Ascending aorta (tissue), 2 donors: ENCODE measurements around the gene FBXO3. TPM values are rescaled to one million over a fixed set of nuclear protein-coding genes. Genes with fewer than 3 reads are reported as not detected.
"Not testable (repeated sequence)": the region's sequence is repeated elsewhere in the genome, so short reads cannot be mapped to it uniquely, and the experiment has no call there.

Source experiments
- DNase-seq, 2 donors: peaks; one replicate each; pipeline ENCODE4 v3.0.0-alpha.2; 2019; ENCODE audit warnings: low spot score in 2 of 2
- H3K27ac ChIP-seq, 2 donors: fragments of 200-600 bp; sonication (generic); one replicate each; pipeline ENCODE4 v1.5.1; 2016 to 2017; ENCODE audit warnings: mild to moderate bottlenecking in 1 of 2
- H3K27me3 ChIP-seq: fragments of 200-600 bp; sonication (generic); one replicate; pipeline ENCODE4 v1.5.1; 2017
- H3K36me3 ChIP-seq, 2 donors: fragments of 200-600 bp; sonication (generic); one replicate each; pipeline ENCODE4 v1.5.1; 2016
- H3K4me1 ChIP-seq, 2 donors: fragments of 200-600 bp; sonication (generic); one replicate each; pipeline ENCODE4 v1.5.1; 2016 to 2017; ENCODE audit warnings: mild to moderate bottlenecking in 1 of 2
- H3K4me3 ChIP-seq, 2 donors: fragments of 200-600 bp; sonication (generic); one replicate each; pipeline ENCODE4 v1.5.1; 2016 to 2017; ENCODE audit warnings: mild to moderate bottlenecking in 1 of 2
- H3K9me3 ChIP-seq, 2 donors: fragments of 200-600 bp; sonication (generic); one replicate each; pipeline ENCODE4 v1.5.1; 2016
- CTCF ChIP-seq, 3 experiments: fragments of 200-600 bp in 2 of 3; fragments of 450-650 bp in 1 of 3; sonication (generic) in 2 of 3; IDR thresholded peaks; one replicate each; pipeline ENCODE4 v1.5.1; 2016 to 2019; ENCODE audit warnings: antibody characterized with exemption in 3 of 3, mild to moderate bottlenecking in 1 of 3, moderate library complexity in 1 of 3
- intact Hi-C: fragments of 100-400 bp; cut with DNase I; formaldehyde crosslinking; loops from one replicate; pipeline ENCODE4 v1.15.1; 2023
- total RNA-seq: library from RNA; depleted of rRNA; stranded (reverse); fragments of >200 nt; gene quantifications from one replicate; pipeline ENCODE4 v1.1.0, GENCODE V29; 2016

Gene FBXO3
- total RNA-seq, 1 donor from 2014 or later, result 11.8 TPM

GRCh38 chr11:33802194-33802950 is 28.1 kb upstream of the FBXO3 start:
- H3K4me3 ChIP-seq, result peak overlapping the region; percentile 1 to 44
- H3K27me3 ChIP-seq, result peaks cover 6% of the 10 kb centered on the region
- DNase-seq, result peak in 1 of 2 donors; percentile 68
- intact Hi-C loops, result no loop called here
- H3K9me3 ChIP-seq, result no peaks in the 10 kb centered on the region
- no peaks in the 10 kb centered on the region for H3K36me3 ChIP-seq
- TF ChIP-seq CTCF (IDR thresholded peaks at IDR 0.05), result no peak
- no peak overlapping the region for H3K27ac ChIP-seq
- H3K4me1 ChIP-seq, result peaks cover 0 to 6% of the 10 kb centered on the region in 2 donors

DNA sequence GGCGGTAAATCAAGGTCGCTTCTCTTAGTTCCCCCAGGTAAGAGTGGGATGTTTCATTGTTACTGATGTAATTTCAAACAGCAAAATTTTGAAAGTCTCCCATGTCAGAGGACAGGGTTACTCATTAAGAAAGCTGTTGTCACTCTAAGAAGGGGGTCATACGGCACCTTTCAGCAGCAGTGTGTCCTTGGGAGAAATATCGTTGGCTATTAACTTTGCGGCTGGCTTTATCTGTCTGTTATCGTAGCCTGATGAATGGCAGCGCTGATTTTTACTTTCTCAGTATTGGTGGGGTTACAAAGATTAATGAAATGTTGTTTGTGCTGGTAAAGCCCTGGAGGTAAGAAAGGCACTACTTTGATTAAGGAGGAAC is 27.5 kb upstream of the FBXO3 start:
- intact Hi-C loops, result no loop called here
- H3K27me3 ChIP-seq, result peaks cover 6% of the 10 kb centered on the region
- DNase-seq, result no peak
- H3K36me3 ChIP-seq, result no peaks in the 10 kb centered on the region
- H3K27ac ChIP-seq, result no peak overlapping the region
- no peaks in the 10 kb centered on the region for H3K9me3 ChIP-seq
- no peak for TF ChIP-seq CTCF (IDR thresholded peaks at IDR 0.05)
- H3K4me3 ChIP-seq, result no peak overlapping the region
- peaks cover 0 to 6% of the 10 kb centered on the region in 2 donors for H3K4me1 ChIP-seq

- H3K4me1 ChIP-seq, result peaks cover 0 to 6% of the 10 kb centered on the region in 2 donors
- peaks cover 6% of the 10 kb centered on the region for H3K27me3 ChIP-seq
- no peak for TF ChIP-seq CTCF (IDR thresholded peaks at IDR 0.05)
- intact Hi-C loops, result no loop called here
- H3K36me3 ChIP-seq, result no peaks in the 10 kb centered on the region
- no peaks in the 10 kb centered on the region for H3K9me3 ChIP-seq
- H3K27ac ChIP-seq, result no peak overlapping the region
- no peak for DNase-seq
- no peak overlapping the region for H3K4me3 ChIP-seq
These were observed 23.6 kb upstream of the FBXO3 start for GRCh38 chr11:33797879-33798278.

DNA sequence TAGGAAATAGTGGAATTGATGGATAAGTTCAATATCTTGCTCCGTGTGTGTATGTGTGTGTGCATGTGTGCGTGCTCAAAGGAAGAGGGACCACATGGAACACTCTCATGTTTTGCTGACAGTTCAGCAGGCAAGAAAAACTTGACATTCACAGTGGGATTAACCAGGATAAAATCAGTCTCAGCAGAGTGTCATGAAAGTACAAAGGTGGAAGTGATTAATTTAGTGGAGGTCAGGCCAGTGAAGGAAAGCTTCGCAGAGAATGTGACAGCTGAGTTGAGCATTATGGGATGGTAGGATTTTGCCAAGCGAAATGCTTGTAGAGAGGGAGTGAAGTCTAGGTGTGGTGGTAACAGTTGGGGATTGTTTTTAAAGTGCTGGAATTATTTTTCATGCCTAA is 15.7 kb upstream of the FBXO3 start:
- Histone ChIP-seq H3K4me1 (no peaks in the 10 kb centered on the region), H3K4me3 (no peak overlapping the region), H3K27ac (no peak overlapping the region), H3K27me3 (no peaks in the 10 kb centered on the region), H3K36me3 (no peaks in the 10 kb centered on the region), H3K9me3 (no peaks in the 10 kb centered on the region)
- no peak for DNase-seq
- intact Hi-C loops, result no loop called here
- TF ChIP-seq CTCF (IDR thresholded peaks at IDR 0.05), result no peak

GRCh38 chr11:33788095-33788494 is 13.8 kb upstream of the FBXO3 start:
- intact Hi-C loops, H3K4me1 ChIP-seq, H3K27ac ChIP-seq, H3K36me3 ChIP-seq, H3K9me3 ChIP-seq, H3K4me3 ChIP-seq, DNase-seq, H3K27me3 ChIP-seq: not testable (repeated sequence)

DNA sequence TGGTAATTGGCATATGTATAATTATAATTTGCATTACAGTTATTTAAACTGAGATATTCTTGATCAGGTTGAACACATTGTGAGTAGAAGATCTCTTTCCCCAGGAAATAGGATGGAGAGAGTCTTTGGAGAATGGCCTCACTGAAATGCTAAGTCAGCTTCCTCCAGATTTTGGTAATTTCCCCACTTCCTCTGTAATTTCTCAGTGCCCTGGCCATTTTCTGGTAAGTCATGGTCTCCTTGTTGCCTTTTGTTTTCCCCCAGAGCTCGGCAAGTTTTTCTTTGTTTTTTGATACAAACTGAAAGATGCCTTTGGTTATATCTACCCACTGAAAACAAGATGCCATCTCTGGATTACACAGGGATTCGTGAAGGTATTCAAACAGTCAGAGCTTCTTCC is 12.8 kb upstream of the FBXO3 start:
- H3K4me3 ChIP-seq, result no peak overlapping the region
- no peak overlapping the region for H3K27ac ChIP-seq
- H3K36me3 ChIP-seq, result no peaks in the 10 kb centered on the region
- no peak for TF ChIP-seq CTCF (IDR thresholded peaks at IDR 0.05)
- no peaks in the 10 kb centered on the region for H3K9me3 ChIP-seq
- H3K4me1 ChIP-seq, result no peaks in the 10 kb centered on the region
- intact Hi-C loops, result no loop called here
- no peak for DNase-seq
- no peaks in the 10 kb centered on the region for H3K27me3 ChIP-seq
